Skin epidermis (tissue), 12 donors: Measurements from ENCODE around the gene IQCN.
"Not testable (repeated sequence)": the region's sequence is repeated elsewhere in the genome, so short reads cannot be mapped to it uniquely, and the experiment has no call there.

Source experiments
- H3K27ac ChIP-seq, 21 experiments: fragments of 200-600 bp; sonication (generic) in 11 of 21; one replicate each; pipeline ENCODE4 v1.5.0; 2020; ENCODE audit warnings: mild to moderate bottlenecking in 3 of 21, inconsistent platforms in 2 of 21, moderate library complexity in 2 of 21
- H3K4me3 ChIP-seq, 7 experiments: fragments of 200-600 bp; sonication (generic) in 2 of 7; one replicate each; pipeline ENCODE4 v1.5.0; 2020; ENCODE audit warnings: inconsistent platforms in 2 of 7, mild to moderate bottlenecking in 2 of 7, moderate library complexity in 1 of 7

The IQCN gene

DNA sequence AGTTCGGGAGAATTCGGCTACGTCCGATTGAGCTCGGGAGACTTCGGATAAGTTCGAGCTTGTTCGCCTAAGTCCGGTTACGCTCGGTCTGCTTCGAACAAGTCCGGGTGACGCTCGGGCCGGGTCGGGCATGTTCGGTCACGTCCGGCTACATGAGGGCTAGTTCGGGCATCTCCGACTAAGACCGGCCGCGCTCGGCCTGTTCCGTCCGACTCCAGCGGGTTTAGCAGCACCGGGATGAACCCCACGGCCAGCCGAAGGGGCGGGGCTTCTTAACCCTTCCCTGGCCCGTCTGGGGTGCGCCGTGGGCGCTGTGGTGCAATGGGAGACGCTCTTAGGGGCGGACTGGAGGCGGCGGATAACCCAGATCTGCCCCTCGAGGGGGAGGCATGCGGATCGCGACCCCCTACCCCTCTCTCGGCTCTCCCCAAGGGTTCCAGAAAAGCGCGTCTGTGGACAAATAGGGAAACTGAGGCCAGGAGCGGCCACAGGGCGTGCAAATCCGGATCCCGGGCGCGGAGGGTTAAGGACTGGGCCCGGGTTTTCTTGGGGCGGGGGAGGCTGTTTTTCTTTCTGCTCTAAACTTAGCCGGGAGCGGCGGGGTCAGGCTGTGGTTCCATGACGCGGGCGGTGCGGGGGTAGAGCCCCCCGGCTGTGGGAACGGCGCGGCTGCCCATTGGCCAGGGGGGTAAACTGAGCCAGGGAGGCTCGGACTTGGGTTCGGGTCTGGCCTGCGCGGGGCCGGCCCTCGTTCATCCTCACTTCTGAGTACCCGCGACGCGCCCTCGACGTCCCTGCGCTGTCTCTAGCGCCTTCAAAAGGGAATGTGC is 49.5 kb downstream of the IQCN start:
- Histone ChIP-seq H3K27ac (peak overlapping the region in 5 of 21 experiments; percentile 10 to 51 (median 22)), H3K4me3 (peak overlapping the region; percentile 16 to 32 (median 30))

GRCh38 chr19:18223860-18224524 is 50.3 kb downstream of the IQCN start:
- peak overlapping the region in 4 of 21 experiments; percentile 16 to 51 (median 32) for H3K27ac ChIP-seq

DNA sequence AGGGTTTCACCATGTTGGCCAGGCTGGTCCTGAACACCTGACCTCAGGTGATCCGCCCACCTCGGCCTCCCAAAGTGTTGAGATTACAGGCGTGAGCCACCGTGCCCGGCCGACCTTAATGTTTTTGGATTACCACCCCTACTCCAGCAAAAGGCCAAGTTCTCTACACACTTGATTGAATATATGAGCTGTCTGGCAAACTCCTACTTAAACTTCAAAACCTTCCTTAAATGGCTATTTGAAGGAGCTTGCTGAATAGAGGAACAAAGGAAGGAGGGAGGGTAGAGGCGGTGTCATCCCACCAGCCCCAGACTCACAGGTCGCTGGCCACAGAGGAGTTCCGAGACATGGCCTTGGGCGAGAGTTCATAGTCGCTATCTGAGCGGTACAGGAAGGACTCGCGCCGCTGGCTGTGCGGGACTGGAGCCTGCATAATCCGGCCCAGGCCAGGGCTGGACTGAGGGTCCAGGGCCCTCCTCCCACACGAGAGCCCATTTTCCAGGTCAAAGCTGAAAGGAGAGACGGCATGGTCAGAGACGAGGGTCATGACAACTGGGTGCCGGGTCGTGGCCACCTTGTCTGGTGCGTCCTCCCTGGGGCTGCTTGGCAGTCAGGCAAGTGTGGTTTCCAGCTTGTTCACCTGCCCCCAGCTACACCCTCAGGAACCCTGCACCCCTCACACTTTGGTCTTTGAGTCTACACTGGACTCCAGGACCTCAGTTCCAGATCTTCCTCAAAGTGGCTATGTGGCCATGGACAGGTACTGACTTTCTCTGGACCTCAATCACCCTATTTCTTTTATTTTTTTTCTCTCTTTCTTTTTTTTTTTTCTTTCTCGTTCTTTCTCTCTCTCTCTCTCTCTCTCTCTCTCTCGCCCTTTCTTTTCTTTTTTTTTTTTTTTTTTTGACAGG is 52.2 kb downstream of the IQCN start:
- Histone ChIP-seq H3K27ac (no peak overlapping the region), H3K4me3 (no peak overlapping the region)

More at GRCh38 chr19:18223860-18224524, 50.3 kb downstream of the IQCN start:
- peak overlapping the region; percentile 20 to 32 (median 30) for H3K4me3 ChIP-seq

DNA sequence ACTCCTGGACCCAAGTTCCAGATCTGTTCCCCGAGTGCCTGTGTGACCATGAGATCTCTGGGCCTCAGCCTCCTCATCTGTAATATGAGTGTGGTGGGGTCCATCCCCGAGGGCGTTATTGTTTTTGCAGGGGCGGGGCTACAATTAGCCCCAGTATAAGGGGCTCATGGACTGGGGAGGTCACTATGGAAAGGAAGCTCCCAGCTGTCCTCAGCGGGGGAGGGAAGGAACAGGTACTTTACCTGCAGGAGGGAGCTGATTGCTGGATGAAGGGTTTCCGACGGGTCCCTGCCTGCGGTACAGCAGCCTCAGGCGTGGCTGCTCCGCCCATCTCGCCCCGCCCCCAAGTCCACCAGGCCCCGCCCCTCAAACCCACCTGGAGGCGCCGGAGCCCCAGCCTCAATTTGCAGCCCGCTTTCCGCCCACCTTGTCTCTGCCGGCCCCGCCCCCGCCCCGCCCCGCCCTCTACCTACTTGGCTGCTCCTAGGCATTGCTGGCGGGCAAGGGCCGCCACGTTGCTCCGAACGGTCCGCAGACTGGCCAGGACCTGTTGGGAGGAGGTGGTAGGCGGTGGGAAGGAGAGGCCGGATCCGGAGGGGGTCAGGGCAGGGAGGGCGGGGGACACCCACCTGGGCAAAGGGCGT is 53.5 kb downstream of the IQCN start:
- no peak overlapping the region for H3K27ac ChIP-seq
- H3K4me3 ChIP-seq, result no peak overlapping the region

GRCh38 chr19:18219911-18220631 is 54.2 kb downstream of the IQCN start:
- Histone ChIP-seq H3K27ac (no peak overlapping the region), H3K4me3 (no peak overlapping the region)

- Histone ChIP-seq H3K4me3 (no peak overlapping the region), H3K27ac (no peak overlapping the region)
Measured at GRCh38 chr19:18218600-18218999, 55.7 kb downstream of the IQCN start.

DNA sequence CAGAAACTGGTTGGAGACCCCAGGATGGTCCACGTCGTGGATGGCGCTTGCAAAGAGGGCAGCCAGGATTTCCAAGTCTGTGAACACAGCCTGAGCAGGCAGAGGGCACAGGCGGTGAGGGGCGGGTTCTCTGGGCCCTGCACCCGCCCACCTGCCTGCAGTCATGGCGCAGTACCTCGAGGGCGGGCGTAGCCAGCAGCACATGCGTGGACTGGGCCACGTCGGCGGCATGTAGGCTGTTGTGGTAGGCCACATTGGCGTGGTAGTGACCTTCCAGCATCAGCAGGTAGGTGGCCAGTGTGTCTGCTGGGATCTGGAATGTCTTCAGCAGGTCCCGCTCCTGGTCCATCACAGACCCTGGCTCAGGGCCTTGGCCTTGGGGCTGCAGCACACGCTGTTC is 56.1 kb downstream of the IQCN start:
- no peak overlapping the region for H3K27ac ChIP-seq
- no peak overlapping the region for H3K4me3 ChIP-seq

GRCh38 chr19:18216789-18217188 is 57.5 kb downstream of the IQCN start:
- no peak overlapping the region for H3K4me3 ChIP-seq
- no peak overlapping the region for H3K27ac ChIP-seq

DNA sequence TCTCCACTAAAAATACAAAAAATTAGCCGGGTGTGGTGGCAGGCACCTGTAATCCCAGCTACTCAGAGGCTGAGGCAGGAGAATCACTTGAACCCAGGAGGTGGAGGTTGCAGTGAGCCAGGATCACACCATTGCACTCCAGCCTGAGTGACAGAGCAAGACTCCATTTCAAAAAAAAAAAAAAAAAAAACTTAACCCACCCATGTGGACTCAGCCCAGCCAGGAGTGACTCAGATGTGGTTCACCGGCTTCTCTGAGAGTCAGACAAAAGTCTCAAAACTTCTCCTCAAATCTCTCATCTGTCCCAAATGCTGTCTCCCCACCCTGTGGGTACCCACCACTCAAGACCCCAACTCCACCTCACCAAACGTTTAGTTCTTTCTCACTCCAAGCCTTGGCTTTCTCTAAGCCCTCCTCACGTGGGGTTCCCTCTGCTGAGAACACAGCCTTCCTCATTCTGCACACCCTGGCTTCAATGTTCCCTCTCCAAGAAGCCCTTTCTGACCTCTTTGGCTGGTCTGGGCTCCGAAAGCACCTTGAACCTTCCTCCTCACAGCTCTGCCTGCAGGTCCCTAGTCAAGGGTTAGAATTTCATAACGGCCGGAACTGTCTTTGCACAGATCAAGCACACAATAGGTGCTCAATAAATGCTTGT is 59.3 kb downstream of the IQCN start:
- Histone ChIP-seq H3K4me3 (no peak overlapping the region), H3K27ac (no peak overlapping the region)

DNA sequence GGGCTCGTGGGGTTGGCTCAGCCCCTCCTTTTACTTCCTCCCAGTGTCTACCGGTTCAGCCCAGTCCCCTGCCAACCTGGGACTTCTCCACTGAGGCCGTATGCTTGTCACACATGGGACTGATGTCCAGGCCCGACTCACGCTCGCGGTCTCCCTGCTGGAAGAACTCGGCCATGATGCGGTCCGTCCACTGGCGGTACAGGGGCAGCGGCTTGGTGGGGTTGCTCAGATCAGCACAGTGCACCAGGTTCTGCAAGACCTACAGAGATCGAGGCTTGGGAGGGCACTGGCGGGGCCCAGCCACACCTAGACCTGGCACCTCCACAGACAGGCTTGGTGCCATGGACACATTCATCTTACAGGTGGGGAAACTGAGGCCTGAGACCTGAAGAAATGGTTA is 62.6 kb downstream of the IQCN start:
- no peak overlapping the region for H3K27ac ChIP-seq
- no peak overlapping the region for H3K4me3 ChIP-seq

DNA sequence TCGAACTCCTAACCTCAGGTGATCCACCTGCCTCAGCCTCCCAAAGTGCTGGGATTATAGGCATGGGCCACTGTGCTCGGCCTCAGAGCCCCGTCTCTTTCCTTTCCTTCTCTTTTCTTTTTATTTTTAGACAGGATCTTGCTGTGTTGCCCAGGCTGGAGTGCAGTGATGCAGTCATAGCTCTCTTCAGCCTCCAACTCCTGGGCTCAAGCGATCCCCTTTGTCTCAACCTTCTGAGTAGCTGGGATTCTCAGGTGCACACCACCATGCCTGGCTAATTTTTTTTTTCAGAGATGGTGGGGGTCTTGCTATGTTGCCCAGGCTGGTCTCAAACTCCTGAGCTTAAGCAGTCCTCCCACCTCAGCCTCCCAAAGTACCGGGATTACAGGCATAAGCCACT is 64.3 kb downstream of the IQCN start:
- H3K4me3 ChIP-seq, H3K27ac ChIP-seq: not testable (repeated sequence)

DNA sequence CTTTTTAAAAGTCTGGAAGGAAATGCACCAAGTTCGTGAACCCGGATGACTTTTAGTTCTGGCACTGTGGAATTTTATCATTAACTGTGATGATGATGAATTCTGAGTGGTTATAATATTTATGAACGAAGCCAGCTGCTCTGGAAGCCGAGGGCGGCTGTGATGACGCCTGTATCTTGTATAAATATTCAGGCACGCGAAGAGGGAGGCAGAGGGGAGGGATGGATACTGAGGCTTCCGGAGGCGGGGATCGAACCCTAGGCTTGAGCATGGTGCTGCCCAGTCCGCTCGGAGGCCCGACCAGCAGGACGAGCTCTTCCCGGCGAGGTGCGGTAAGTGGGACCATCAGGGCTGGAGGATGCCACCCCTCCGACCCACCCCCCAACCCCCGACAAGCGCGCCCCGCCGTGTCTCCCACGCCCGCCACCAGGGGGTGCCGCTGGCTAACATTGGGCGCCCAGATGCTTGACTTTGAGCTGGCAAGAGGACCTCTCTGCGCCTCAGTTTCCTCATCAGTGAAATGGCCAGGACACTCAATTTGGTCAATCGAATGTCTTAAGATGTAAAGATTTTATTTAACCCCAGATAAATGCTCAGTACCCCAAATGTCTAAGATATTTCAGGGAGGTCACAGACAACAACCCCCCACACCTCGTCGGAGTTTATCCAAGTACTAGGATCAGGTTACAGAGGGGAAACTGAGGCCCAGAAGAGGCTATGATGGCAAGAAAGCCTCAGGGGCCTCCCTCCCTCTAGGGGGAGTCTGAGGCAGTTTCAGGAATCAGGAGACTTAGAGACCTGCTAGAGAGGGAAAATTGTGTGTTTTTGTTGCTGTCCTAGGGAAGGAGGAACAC is 65.9 kb downstream of the IQCN start:
- H3K4me3 ChIP-seq, result no peak overlapping the region
- H3K27ac ChIP-seq, result no peak overlapping the region
